IMR-90 (cell line): ENCODE measurements around the gene EP300. TPM values are rescaled to one million over a fixed set of nuclear protein-coding genes. Genes with fewer than 3 reads are reported as not detected.

Experiments
- microRNA-seq, 2 experiments: library from miRNA; stranded (forward) in 1 of 2; unstranded in 1 of 2; fragments of 10-50 nt in 1 of 2; fragments of <30 nt in 1 of 2; gene quantifications in 1 of 2; microRNA quantifications in 1 of 2; one replicate each; pipeline versions ENCODE3 to v1.1.0; 2013 to 2020; ENCODE audit not compliant: insufficient read depth in 1 of 2, insufficient read length in 1 of 2, unreplicated experiment in 1 of 2
- polyA plus RNA-seq, 3 experiments: library from polyadenylated mRNA; depleted of rRNA; stranded (reverse); fragments of >200 nt; gene quantifications; 2 replicates each; pipeline ENCODE4 v1.2.3, GENCODE V29; 2012; ENCODE audit warnings: low replicate concordance in 1 of 3
- small RNA-seq, 5 experiments: library from RNA; depleted of rRNA; stranded (forward); fragments of <200 nt; gene quantifications; one replicate each; pipeline ENCODE3, GENCODE V24; 2012
- total RNA-seq: library from RNA; depleted of rRNA; stranded (reverse); fragments of >200 nt; gene quantifications from 2 replicates; pipeline ENCODE4 v1.2.3, GENCODE V29; 2012; rRNA removed

EP300 gene
- total and polyA plus RNA-seq, 2 of the 4 experiments (the other 2 are of a cell fraction): 23.3 to 27.4 TPM

Small RNAs within 50 kb of the gene (microRNA-seq; reads per million reads assigned to microRNA genes)
- not detected for gene RF00019 (ENCODE audit: insufficient read depth, insufficient read length)
- gene RNU6-375P (ENCODE audit: insufficient read depth, insufficient read length): not detected

Small RNAs within 50 kb of the gene (small RNA-seq; reads per million reads assigned to genes)
- gene RF00019 (0 reads per million in 5 experiments), gene RNU6-375P (0 reads per million in 5 experiments)

Other genes starting within 250 kb of the EP300 start
- gene ST13, start 236.0 kb upstream of the EP300 start, total RNA-seq: 228 and 235 TPM in 2 replicates
- 109 and 115 TPM in 2 replicates for gene ST13, start 236.0 kb upstream of the EP300 start, polyA plus RNA-seq (2012; rRNA removed)
- gene XPNPEP3, start 235.4 kb upstream of the EP300 start, total RNA-seq: 10.9 and 18.1 TPM in 2 replicates
- gene XPNPEP3, start 235.4 kb upstream of the EP300 start, polyA plus RNA-seq (2012; rRNA removed): 8.4 and 9.3 TPM in 2 replicates
- gene DNAJB7, start 230.5 kb upstream of the EP300 start, total RNA-seq: not detected in 2 replicates
- not detected in 2 replicates for gene DNAJB7, start 230.5 kb upstream of the EP300 start, polyA plus RNA-seq (2012; rRNA removed)
- 63.3 and 72.4 TPM in 2 replicates for gene RBX1, start 141.2 kb upstream of the EP300 start, total RNA-seq
- gene RBX1, start 141.2 kb upstream of the EP300 start, polyA plus RNA-seq (2012; rRNA removed): 84.5 and 94.8 TPM in 2 replicates
- gene L3MBTL2, start 112.7 kb downstream of the EP300 start, total RNA-seq: 20.8 and 25.1 TPM in 2 replicates
- gene L3MBTL2, start 112.7 kb downstream of the EP300 start, polyA plus RNA-seq (2012; rRNA removed): 20.6 and 23.2 TPM in 2 replicates
- gene CHADL, start 148.3 kb downstream of the EP300 start, total RNA-seq: 0.18 and 0.28 TPM in 2 replicates
- 0.44 and 0.53 TPM in 2 replicates for gene CHADL, start 148.3 kb downstream of the EP300 start, polyA plus RNA-seq (2012; rRNA removed)
- 71.2 and 74.4 TPM in 2 replicates for gene RANGAP1, start 193.6 kb downstream of the EP300 start, total RNA-seq
- gene RANGAP1, start 193.6 kb downstream of the EP300 start, polyA plus RNA-seq (2012; rRNA removed): 148 and 165 TPM in 2 replicates
- 35.6 and 37.6 TPM in 2 replicates for gene ZC3H7B, start 208.9 kb downstream of the EP300 start, total RNA-seq
- 72.3 and 81.6 TPM in 2 replicates for gene ZC3H7B, start 208.9 kb downstream of the EP300 start, polyA plus RNA-seq (2012; rRNA removed)